GM20000 (cell line): ENCODE measurements around the gene EFNB2.

Experiments used
- DNase-seq: peaks from one replicate; pipeline ENCODE4 v3.0.0; 2012; ENCODE audit warnings: low spot score
- TF ChIP-seq, protein P1 (sequence below): IDR thresholded peaks from 2 replicates; pipeline ENCODE4 v1.5.1; 2012; ENCODE audit warnings: mild to moderate bottlenecking, control low read depth; ENCODE audit errors: extremely low read depth, missing control alignments

EFNB2 gene

GRCh38 chr13:106488076-106488475 is 47.4 kb downstream of the EFNB2 start:
- DNase-seq = no peak
- TF ChIP-seq, protein P1, sequence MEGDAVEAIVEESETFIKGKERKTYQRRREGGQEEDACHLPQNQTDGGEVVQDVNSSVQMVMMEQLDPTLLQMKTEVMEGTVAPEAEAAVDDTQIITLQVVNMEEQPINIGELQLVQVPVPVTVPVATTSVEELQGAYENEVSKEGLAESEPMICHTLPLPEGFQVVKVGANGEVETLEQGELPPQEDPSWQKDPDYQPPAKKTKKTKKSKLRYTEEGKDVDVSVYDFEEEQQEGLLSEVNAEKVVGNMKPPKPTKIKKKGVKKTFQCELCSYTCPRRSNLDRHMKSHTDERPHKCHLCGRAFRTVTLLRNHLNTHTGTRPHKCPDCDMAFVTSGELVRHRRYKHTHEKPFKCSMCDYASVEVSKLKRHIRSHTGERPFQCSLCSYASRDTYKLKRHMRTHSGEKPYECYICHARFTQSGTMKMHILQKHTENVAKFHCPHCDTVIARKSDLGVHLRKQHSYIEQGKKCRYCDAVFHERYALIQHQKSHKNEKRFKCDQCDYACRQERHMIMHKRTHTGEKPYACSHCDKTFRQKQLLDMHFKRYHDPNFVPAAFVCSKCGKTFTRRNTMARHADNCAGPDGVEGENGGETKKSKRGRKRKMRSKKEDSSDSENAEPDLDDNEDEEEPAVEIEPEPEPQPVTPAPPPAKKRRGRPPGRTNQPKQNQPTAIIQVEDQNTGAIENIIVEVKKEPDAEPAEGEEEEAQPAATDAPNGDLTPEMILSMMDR = no peak

DNA sequence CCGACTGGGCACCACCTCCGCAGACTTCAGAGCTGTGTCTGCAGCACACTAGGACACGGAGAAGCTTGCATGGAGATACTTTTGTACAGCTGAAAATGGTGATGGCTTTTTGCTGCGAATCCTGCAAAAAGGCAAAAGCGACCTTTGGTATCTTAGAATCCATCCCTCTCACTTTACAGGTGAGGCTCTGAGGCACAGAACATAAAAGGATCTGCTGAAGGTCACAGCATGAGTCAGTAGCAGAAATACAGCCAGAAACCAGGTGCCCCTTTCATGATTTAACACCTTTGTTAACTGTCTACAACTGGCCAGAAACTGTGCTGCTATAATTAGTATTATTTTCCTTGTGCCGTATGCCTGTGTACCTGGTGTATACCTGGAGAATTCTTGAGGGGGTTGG is 48.3 kb downstream of the EFNB2 start:
- TF ChIP-seq, protein P1 = no peak
- DNase-seq = no peak

DNA sequence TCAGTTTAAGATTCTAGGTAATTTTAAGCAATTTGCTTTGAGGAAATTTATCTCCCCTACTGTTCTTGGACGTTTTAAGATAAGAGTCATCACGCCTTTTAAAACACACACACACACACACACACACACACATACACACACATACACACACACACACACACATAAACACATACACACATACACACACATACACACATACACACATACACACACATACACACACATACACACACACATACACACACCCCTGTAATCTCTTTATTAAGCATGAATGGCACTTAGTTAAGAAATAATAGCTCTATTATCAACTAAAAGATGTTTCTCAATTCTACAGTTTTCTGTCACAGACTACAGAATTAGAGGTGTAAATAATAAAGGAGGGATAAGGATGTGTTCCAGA is 49.2 kb downstream of the EFNB2 start:
- TF ChIP-seq, protein P1 = no peak
- DNase-seq = no peak

GRCh38 chr13:106484537-106485193 is 50.8 kb downstream of the EFNB2 start:
- TF ChIP-seq, protein P1 = no peak
- no peak for DNase-seq

DNA sequence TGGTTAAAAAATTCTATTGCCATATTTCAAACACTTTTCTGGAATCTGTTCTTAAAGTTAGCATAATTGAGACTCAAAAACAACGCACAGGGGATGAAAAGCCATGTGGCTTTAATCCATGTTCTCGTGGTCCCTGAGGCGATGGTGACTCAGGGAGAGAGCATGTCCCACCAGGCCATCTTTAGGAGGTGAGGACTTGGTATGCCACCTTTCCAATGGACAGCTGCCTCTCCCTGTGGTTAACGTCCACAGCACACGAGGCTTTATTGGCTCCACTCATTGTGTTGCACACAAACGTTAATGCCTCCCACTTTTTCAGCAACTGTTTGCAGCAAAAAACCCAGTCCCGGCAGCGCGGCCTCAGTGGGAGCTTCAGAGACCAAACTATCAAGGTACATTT is 51.4 kb downstream of the EFNB2 start:
- TF ChIP-seq, protein P1 = no peak
- no peak for DNase-seq

DNA sequence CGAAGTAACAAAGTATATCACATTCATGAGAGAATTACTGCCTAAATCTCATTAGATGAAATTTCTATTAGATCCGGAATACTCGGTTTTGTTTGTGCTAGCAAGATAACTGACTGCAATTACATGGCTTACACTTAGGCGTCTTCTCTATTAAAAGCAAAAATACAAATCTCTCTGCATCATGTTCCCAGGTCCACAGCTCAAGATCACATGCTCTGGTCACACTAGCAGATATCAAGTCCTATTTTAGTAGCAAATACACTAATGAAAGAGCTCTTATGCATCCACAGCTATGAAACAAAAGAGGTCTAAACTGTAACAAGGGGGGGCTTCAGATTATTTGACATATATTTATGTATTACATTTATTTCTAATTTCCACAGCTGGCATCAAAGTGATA is 53.5 kb downstream of the EFNB2 start:
- DNase-seq = no peak
- TF ChIP-seq, protein P1 = no peak

GRCh38 chr13:106480351-106480910 is 55.0 kb downstream of the EFNB2 start:
- DNase-seq = no peak
- TF ChIP-seq, protein P1 = no peak
